HCT116 (cell line): ENCODE measurements around the gene DDR2. TPM values are rescaled to one million over a fixed set of nuclear protein-coding genes. Genes with fewer than 3 reads are reported as not detected.

Source experiments
- ATAC-seq: fragments of 200-7000 bp; cut with Tn5 transposase; 2 replicates; pipeline ENCODE4 v1.9.1; 2020; ENCODE audit warnings: mild to moderate bottlenecking, moderate library complexity
- BruUV-seq: library from RNA; stranded (reverse); fragments of 400-500 nt; replicated peaks from 2 replicates; lab custom pipeline; 2021; lab: Mats Ljungman, UMichigan
- CTCF ChIA-PET: fragments of 300-600 bp; sonication (Branson Sonifier 250); formaldehyde crosslinking; loops from one replicate; lab custom pipeline; 2021; ENCODE audit warnings: antibody characterized with exemption; lab: Charles Lee
- POLR2A ChIA-PET: fragments of 300-600, 350-600 bp; sonication (Branson Sonifier 250); formaldehyde crosslinking; loops from one replicate; lab custom pipeline; 2021; ENCODE audit warnings: antibody characterized with exemption; lab: Charles Lee
- RAD21 ChIA-PET, 2 experiments: fragments of 300-600 bp; sonication (Branson Sonifier 250); formaldehyde crosslinking; loops; one replicate each; lab custom pipeline; 2023; ENCODE audit warnings: low total read pairs in 2 of 2; ENCODE audit not compliant: uncharacterized antibody in 2 of 2, unreplicated experiment in 2 of 2, low non-redundant PET in 1 of 2; lab: Charles Lee
- DNase-seq: peaks from one replicate; pipeline ENCODE4 v3.0.0-alpha.2; 2010; ENCODE audit warnings: low read depth, low spot score
- H2AFZ ChIP-seq: fragments of 200-600 bp; shearing (Covaris generic), sonication (generic); 2 replicates; pipeline ENCODE4 v1.6.1; 2017; ENCODE audit warnings: low read depth, mixed run types, mixed read lengths, antibody characterized with exemption, low read length; ENCODE audit not compliant: poor library complexity, severe bottlenecking
- H3K27ac ChIP-seq: 2 replicates; pipeline ENCODE4 v1.5.1; 2012; ENCODE audit warnings: low read depth, low read length
- H3K27me3 ChIP-seq: fragments of 200-600 bp; sonication (generic); 2 replicates; pipeline ENCODE4 v1.6.1; 2016; ENCODE audit warnings: mixed run types, low read length, mixed read lengths; ENCODE audit not compliant: insufficient read depth
- H3K36me3 ChIP-seq, 2 experiments: fragments of 200-500 bp in 1 of 2; fragments of 200-600 bp in 1 of 2; sonication (Bioruptor generic) in 1 of 2; sonication (generic) in 1 of 2; 2 replicates each; pipeline versions ENCODE4 v1.5.1 to v1.6.1; 2014 to 2016; ENCODE audit warnings: low read length in 2 of 2, inconsistent platforms in 1 of 2, mixed read lengths in 1 of 2, mixed run types in 1 of 2; ENCODE audit not compliant: insufficient read depth in 2 of 2, control insufficient read depth in 1 of 2
- H3K4me1 ChIP-seq, 2 experiments: fragments of 200-600 bp in 1 of 2; sonication (generic) in 1 of 2; 2 replicates each; pipeline versions ENCODE4 v1.5.1 to v1.6.1; 2012 to 2017; ENCODE audit warnings: low read length in 2 of 2, inconsistent platforms in 1 of 2, mild to moderate bottlenecking in 1 of 2, mixed read lengths in 1 of 2, mixed run types in 1 of 2, moderate library complexity in 1 of 2; ENCODE audit not compliant: insufficient read depth in 2 of 2, control insufficient read depth in 1 of 2
- H3K4me2 ChIP-seq: fragments of 200-600 bp; sonication (generic); 2 replicates; pipeline ENCODE4 v1.6.1; 2017; ENCODE audit warnings: mixed run types, low read length, mixed read lengths
- H3K4me3 ChIP-seq, 2 experiments: fragments of 200-600 bp in 1 of 2; sonication (generic) in 1 of 2; replicated peaks in 1 of 2; 2 replicates each; pipeline ENCODE4 v1.5.1; 2011 to 2016; ENCODE audit warnings: low read length in 2 of 2, control low read depth in 1 of 2, low read depth in 1 of 2, mild to moderate bottlenecking in 1 of 2, mixed read lengths in 1 of 2, mixed run types in 1 of 2
- H3K79me2 ChIP-seq: fragments of 200-600 bp; sonication (generic); 2 replicates; pipeline ENCODE4 v1.6.1; 2017; ENCODE audit warnings: mild to moderate bottlenecking, mixed run types, low read length, moderate library complexity, mixed read lengths; ENCODE audit not compliant: insufficient read depth
- H3K9ac ChIP-seq: fragments of 200-600 bp; sonication (generic); 2 replicates; pipeline ENCODE4 v1.6.1; 2016; ENCODE audit warnings: low read length, mixed read lengths
- H3K9me2 ChIP-seq: fragments of 200-600 bp; sonication (generic), shearing (Covaris generic); 2 replicates; pipeline ENCODE4 v1.6.1; 2017; ENCODE audit warnings: mixed run types, mild to moderate bottlenecking, moderate library complexity; ENCODE audit not compliant: insufficient read depth
- H3K9me3 ChIP-seq, 2 experiments: fragments of 200-500 bp in 1 of 2; fragments of 200-600 bp in 1 of 2; sonication (Bioruptor generic) in 1 of 2; sonication (generic) in 1 of 2; 2 replicates each; pipeline ENCODE4 v1.6.1; 2014 to 2017; ENCODE audit warnings: low read length in 2 of 2, mixed read lengths in 2 of 2, inconsistent platforms in 1 of 2, low read depth in 1 of 2, mild to moderate bottlenecking in 1 of 2, mixed run types in 1 of 2, moderate library complexity in 1 of 2; ENCODE audit not compliant: control insufficient read depth in 1 of 2, insufficient read depth in 1 of 2
- H4K20me1 ChIP-seq: fragments of 200-600 bp; sonication (generic), shearing (Covaris generic); 2 replicates; pipeline ENCODE4 v1.6.1; 2017; ENCODE audit warnings: mixed run types, mild to moderate bottlenecking, moderate library complexity; ENCODE audit not compliant: insufficient read depth
- EZH2 ChIP-seq: fragments of 200-600 bp; sonication (generic); IDR thresholded peaks from 2 replicates; pipeline ENCODE4 v1.6.1; 2017; ENCODE audit warnings: antibody characterized with exemption, mixed run types
- JUND ChIP-seq: IDR thresholded peaks from 2 replicates; pipeline ENCODE4 v1.6.1; 2012
- SIN3A ChIP-seq: IDR thresholded peaks from 2 replicates; pipeline ENCODE4 v1.6.1; 2012; ENCODE audit warnings: low read depth
- ZNF274 ChIP-seq: fragments of 200-500 bp; sonication (Bioruptor generic); IDR thresholded peaks from 2 replicates; pipeline ENCODE4 v1.6.1; 2014; ENCODE audit warnings: mild to moderate bottlenecking, low read depth, low read length, inconsistent platforms
- intact Hi-C: fragments of 100-400 bp; cut with micrococcal nuclease; formaldehyde crosslinking; loops from 2 replicates; pipeline ENCODE4 v1.10.0; 2022
- total RNA-seq: library from RNA; stranded (reverse); gene quantifications from one replicate; pipeline ENCODE4 v1.2.1, GENCODE V29; 2021; ENCODE audit not compliant: unreplicated experiment
- TF ChIP-seq, protein P1 (sequence below): IDR thresholded peaks from 2 replicates; pipeline ENCODE4 v1.6.1; 2012; ENCODE audit warnings: low read depth

DDR2 gene
- total RNA-seq, 1 experiment from 2014 or later: 0.84 TPM

DNA sequence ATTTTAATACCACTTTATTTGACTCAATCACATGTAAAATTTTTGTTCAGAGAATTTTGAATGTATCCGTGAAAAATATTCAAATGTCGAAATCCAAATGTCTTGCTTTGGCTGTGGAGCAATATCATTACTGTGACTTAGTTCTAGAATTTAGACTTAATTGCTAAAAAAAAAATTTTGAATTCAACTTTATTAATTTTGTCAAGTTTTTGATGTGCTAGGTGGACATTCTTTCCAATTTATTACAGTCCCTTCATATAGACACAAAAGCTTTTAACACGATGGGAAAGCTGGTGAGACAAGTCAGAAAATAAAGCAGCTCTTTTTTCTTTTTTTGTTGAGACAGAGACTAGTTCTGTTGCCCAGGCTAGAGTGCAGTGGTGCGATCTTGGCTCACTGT is 62.6 kb downstream of the DDR2 start (continued):
- TF ChIP-seq, protein P1, sequence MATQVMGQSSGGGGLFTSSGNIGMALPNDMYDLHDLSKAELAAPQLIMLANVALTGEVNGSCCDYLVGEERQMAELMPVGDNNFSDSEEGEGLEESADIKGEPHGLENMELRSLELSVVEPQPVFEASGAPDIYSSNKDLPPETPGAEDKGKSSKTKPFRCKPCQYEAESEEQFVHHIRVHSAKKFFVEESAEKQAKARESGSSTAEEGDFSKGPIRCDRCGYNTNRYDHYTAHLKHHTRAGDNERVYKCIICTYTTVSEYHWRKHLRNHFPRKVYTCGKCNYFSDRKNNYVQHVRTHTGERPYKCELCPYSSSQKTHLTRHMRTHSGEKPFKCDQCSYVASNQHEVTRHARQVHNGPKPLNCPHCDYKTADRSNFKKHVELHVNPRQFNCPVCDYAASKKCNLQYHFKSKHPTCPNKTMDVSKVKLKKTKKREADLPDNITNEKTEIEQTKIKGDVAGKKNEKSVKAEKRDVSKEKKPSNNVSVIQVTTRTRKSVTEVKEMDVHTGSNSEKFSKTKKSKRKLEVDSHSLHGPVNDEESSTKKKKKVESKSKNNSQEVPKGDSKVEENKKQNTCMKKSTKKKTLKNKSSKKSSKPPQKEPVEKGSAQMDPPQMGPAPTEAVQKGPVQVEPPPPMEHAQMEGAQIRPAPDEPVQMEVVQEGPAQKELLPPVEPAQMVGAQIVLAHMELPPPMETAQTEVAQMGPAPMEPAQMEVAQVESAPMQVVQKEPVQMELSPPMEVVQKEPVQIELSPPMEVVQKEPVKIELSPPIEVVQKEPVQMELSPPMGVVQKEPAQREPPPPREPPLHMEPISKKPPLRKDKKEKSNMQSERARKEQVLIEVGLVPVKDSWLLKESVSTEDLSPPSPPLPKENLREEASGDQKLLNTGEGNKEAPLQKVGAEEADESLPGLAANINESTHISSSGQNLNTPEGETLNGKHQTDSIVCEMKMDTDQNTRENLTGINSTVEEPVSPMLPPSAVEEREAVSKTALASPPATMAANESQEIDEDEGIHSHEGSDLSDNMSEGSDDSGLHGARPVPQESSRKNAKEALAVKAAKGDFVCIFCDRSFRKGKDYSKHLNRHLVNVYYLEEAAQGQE: no peak
- TF ChIP-seq SIN3A: no peak

- Histone ChIP-seq H3K27ac (no peak overlapping the region), H3K4me3 (no peak overlapping the region), H3K4me2 (peak overlapping the region; percentile 77), H3K9me3 (no peaks in the 10 kb centered on the region), H2AFZ (no peak overlapping the region), H3K79me2 (no peaks in the 10 kb centered on the region), H3K9ac (no peak overlapping the region), H3K27me3 (no peaks in the 10 kb centered on the region), H3K9me2 (no peaks in the 10 kb centered on the region), H3K36me3 (no peaks in the 10 kb centered on the region), H3K4me1 (peaks cover 25 to 39% of the 10 kb centered on the region in 2 experiments), H4K20me1 (no peaks in the 10 kb centered on the region)
- ChIA-PET POLR2A (interaction anchor here (1.1 to 1.4 kb wide), 2 partner anchors 19 to 95 kb away, joined by 3 read pairs; partner anchors contain the start of gene HSD17B7), RAD21 (no interaction called here), CTCF (no interaction called here)
- DNase-seq (no peak), ATAC-seq (no peak)
- TF ChIP-seq ZNF274 (no peak), SIN3A (no peak), JUND (no peak), EZH2 (no peak)
- intact Hi-C loops: no loop called here
- no TSS peak for BruUV-seq
Observed at GRCh38 chr1:162695687-162696086, 63.4 kb downstream of the DDR2 start.
